NCI-H460 (cell line): Measurements from ENCODE around the gene SPA17. TPM values are rescaled to one million over a fixed set of nuclear protein-coding genes. Genes with fewer than 3 reads are reported as not detected.

Experiments
- DNase-seq: peaks from one replicate; pipeline ENCODE4 v3.0.0-alpha.2; 2016; ENCODE audit warnings: low read depth; ENCODE audit errors: extremely low read depth
- polyA plus RNA-seq: library from polyadenylated mRNA; depleted of rRNA; stranded (reverse); fragments of >200 nt; gene quantifications from 2 replicates; pipeline ENCODE4 v1.2.3, GENCODE V29; 2014; cell fraction: nucleus; rRNA removed
- total RNA-seq: library from RNA; depleted of rRNA; stranded (reverse); fragments of >200 nt; shearing (Covaris generic); gene quantifications from 2 replicates; pipeline ENCODE4 v1.2.3, GENCODE V29; 2014; rRNA removed

The SPA17 gene
- total RNA-seq, result 12.7 and 14.0 TPM in 2 replicates
- 1.8 and 7.6 TPM in 2 replicates for polyA plus RNA-seq

DNA sequence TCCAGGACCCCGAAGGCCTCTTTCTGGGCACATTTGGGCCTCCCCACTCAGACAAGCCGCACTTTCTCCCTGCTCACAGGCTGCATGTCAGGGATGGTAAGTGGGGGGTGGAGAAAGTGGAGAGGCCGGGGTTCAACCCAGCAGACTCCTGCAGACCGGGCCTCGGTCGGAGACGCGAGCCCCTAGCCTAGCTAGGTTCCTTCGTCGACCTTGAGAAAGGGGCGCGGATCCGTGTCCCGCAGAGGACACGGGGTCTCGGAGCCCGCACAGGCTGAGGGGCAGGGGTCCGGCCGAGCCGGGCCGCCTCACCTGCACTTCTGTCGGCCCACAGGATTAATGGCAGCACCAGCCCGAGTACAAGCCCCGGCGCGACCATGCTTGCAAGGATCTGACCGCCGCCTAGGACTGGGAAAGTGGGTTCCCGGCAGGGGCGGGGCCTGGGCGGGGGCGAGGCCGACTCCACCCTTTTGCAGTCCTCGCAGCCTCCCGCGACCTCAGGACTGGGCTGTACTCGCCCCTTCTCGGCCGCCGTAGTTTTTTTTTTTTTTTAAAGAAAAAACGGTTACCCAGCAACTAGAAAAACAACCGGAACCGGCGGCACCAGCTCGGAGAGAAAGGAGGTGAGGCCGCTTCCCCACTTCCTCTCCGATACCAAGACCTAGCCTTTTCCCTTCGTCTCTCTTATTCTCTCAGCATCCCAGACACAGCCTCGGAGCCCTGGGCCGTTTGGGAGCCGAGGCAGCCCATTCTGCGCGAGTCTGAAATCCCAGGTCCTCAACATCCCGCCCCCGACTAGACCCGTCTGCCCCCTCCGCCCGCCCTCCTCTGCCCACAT lies at the start of gene SPA17, which contains the start of gene SIAE:
TSS of gene SPA17 (plus strand) at position 572 of the 835 bp plus-strand sequence. CDS start 1,361 bp downstream, outside the sequence.
TSS of gene SIAE (minus strand) at position 407 of the 835 bp plus-strand sequence. CDS start at position 376, 31 bp downstream.
- peak; percentile 82 for DNase-seq

DNA sequence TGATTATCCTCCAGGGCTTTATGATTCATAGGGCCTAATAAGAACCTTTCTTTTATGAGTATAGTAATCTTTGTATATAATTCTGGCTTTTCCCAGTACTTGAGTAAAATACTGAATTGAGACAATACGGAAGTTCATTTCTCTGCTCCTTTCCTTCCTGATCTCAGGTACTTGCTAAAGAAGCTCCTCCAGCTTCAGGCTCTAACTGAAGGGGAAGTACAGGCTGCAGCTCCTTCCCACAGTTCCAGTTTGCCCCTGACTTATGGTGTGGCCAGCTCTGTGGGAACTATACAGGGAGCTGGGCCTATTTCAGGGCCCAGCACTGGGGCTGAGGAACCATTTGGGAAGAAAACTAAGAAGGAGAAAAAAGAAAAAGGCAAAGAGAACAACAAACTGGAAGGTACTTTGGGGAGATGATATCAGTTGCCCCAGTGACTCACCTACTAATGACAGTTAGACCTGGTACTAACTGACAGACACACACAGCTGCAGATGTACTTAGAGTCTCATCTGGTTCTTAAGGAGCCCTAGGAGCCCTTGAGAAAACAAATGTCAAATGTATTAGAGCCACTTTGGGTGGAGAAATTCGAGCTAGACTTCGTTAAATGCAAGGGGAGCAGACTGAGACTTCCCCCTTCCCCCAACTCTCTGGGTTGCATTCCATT lies 48.1 kb upstream of the SPA17 start:
- no peak for DNase-seq

DNA sequence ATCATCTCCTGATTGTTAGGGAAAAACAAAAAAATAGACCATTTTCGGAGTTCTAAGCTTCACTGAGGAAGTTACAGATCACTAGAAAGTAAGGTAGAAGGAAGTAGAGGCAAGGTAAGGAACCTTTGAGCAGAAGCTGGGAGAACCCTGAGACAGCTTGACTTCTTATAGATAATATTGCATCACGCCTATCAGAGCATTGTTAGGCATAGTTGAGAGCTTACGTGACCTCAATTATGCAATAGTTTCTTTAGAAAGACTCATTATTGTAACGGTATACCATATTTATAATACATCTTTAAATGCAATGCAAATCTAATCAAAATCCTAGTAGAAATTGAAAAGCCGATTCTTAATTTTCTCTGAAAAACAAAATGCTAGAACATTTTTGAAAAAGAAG lies 46.2 kb upstream of the SPA17 start:
- no peak for DNase-seq

DNA sequence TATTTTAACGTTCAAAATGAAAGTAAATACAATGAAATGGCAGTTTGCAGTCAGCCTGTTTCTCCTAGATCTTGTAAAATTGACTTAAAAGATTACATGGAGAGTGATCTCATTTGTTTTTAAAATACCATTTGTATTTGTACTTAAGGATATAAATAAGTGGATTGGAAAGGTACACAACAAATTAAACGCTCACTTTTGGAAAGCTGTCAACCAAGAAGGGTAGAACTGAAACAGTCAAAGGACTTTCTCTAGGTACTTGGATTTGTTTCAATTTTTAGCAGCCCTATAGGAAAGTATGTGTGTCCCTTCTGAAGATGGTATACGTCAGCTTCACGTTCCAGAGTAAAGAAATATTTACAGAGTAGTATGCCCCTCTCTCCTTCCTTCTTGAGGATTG lies 43.7 kb upstream of the SPA17 start:
- DNase-seq, result no peak

DNA sequence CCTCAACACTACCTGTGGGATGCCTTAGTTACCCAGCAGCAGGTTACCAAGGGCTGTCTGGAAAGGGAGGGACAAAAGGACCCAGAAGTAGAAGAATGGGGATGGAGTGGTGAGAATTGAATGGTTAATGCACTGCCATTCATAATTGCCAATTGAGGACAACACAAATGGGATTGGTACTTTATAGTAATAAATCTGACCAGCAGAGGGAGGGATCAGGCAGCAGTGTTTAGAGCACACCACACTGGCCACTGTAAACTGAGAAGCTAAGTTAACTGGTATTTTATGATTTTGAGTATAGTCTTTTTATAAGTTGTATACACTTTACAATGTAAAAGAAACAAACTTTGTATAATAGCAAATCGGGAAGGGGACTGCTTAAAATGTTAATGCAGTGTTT lies 40.3 kb upstream of the SPA17 start:
- no peak for DNase-seq

DNA sequence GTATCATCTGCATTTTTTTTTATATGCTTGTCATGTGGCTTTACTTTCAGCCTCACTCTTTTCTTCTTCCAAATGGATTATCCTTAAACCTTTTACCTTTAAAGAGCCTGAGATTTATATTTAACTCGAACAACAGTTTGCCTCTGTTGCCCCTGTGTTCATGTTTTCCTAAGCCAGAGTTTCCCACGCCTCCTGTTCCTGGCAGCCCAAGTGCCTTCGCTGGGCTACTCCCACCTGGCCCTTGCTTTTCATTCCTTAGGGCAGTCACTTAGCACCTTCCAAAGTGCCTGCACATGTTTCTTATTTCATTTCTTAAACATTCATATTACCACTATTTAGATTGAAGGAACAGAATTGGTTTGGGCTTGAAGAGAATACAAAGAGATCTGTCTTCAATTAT lies 37.8 kb upstream of the SPA17 start:
- DNase-seq, result no peak

DNA sequence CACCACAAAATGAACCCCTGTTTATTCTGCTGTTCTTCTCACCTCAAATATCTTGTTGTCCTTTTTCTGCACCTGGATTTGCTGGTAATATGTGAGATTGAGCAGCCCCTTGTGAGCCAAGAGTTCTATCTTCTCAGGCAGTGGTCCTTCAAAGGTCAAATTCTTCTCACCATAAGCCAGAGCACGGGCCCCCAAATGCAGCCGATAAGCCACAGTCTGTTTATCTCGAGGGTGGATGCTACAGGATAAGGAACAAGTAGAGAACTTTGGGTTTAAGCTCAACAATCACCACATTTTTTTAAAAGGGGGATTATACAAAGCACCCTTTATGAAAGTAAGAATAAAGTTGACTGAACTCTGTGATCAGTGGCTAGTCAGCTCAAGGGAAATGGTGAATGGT lies 35.2 kb upstream of the SPA17 start:
- DNase-seq, result no peak

DNA sequence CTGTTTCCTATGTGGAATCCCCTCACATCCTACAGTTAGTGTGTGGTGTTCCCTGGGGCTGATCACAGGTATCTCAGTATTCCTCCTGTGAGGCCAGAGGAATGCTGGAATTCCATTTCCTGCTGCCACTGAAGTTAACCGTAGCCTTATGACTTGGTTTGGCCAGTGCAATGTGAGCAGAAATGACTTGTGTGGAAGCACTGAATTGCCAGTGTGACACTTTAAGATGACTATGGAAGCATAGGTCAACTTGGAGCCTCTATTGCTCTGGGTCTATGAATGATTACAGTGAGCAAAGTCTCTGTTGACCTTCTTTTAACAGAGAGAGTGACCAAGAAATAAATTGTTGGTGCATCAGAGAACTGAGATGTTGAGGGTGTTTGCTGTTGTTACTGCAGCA lies 34.5 kb upstream of the SPA17 start:
- DNase-seq, result no peak

DNA sequence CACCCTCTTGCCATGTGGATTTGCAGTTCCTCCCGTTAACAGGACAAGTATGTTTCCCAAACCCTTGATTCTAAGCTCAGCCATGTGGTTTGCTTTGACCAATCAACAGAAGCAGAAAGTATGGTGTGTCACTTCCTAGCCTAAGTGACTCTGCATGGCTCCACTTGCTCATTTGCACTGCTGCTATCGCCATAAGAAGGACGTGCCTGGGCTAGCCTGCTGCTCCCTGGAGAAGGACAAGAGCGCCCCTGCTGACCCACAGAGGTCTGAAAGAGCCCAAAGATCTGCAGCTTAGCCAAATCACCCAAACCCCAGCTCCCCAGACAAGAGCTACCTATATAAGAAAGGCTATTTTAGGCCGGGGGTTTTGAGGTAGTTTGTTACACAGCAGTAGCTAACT lies 33.0 kb upstream of the SPA17 start:
- DNase-seq, result no peak

DNA sequence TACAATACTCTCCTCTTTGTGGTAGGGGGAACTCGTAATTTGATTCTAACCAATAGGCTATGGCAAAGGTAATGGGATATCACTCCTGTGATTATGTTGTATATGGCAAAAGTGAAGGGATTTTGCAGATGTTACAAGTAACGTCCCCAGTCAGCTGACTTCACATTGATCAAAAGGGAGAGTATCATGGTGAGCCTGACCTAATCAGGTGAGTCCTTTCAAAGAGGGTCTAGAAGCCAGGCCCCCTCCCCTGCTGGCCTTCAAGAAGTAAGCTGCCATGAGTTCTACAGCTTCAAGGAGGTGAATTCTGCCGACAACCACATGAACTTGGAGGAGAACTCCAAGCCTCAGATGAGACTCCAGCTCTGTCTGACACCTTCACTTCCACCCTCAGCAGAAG lies 31.1 kb upstream of the SPA17 start:
- no peak for DNase-seq

DNA sequence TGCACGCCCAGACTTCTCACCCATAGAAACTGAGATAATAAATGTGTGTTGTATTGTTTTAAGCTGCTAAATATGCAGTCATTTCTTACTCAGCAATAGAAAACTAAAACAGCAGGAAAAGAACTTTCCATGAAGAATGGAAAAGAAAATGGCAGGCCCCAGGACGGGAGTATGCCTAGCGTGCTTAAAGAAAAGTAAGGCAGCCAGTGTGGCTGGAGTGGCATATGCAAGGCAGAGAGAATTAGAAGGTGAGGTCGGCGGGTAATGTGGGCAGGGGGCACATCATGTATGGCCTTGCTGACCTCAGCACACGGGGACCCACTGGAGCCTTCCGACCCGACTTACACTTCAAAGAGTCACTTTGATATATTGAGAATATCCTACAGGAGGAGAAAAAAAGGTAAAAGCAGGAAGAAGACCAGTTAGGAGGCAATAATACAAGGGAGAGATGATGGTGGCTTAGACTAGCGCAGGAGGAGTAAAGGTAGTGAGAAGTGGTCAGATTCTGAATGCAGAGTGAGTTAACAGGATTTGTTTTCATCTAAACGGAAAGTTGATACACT lies 30.6 kb upstream of the SPA17 start:
- DNase-seq, result no peak

DNA sequence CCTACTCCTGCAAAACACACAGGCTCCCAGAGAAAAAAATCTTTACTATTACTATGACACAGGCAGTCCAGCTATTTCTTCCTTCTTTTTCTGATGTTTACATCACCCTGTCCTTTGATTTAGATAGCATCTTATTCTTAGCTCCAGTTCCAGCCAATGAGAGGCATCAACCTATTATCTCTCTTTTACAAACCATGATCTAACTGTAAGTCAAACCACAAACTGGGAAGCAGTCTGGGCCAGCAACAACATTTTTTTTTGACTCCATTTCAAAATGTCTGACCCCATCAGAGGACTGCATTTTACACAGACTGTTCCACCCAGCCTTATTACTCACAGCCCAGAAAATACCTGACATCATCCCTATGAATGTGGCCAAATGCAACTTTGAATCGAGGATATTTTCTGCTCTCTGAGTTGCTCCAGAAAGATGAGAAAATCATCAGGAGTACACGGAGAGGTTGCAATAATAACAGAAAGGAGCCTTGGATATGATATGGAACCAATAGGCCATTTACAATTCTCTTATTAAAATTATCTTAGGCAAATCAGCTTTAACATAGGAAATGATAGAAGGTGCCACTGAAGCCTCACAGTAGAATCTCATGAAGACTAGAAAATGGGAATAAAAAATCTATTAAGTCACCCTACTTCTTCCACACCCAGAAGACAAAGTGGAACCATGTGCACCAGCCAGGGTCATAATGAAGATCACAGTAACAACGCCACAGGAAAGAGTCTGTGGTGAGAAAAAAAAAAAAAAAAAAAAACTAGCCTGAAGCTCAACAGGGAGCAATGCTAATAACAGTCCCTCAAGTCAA lies 29.9 kb upstream of the SPA17 start:
- no peak for DNase-seq

DNA sequence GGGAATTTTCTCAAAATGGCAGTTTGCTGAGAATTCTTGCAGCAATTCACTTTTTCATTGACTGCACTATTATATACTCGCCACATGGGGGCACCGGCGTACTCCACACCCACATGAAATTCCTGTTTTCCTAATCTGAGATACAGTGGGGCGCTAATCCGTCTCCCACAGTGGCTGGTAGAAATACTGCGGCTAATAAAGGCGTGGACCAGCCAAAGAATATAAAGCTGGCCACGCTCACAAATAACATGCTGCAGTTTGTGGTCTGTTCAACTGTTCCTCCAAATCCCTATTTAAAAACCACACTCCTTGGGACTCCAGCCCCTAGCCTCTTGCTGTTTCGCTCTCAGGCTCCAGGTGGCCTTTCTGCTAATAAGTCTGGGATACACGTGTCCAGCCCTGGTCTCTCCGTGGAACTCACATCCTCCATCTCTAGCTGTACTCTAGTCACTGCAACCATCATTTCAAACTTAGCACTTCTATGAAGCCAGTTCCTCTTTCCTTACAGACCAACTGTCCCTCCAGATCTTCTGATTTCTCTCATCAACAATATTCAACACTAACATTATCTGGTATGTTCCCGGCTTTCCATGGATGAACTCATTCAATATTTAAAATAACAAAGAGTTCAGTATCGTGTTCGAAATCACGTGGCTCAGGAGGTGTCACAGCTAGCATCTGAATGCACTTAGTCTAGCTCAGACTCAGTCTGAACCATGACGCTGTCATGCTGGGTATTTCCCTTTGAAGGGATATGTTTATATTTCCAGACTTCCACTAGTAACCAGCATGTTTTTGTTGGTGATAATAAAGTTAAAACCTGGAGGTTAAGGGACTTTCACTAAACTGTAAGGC lies 29.1 kb upstream of the SPA17 start:
- peak; percentile 50 for DNase-seq

DNA sequence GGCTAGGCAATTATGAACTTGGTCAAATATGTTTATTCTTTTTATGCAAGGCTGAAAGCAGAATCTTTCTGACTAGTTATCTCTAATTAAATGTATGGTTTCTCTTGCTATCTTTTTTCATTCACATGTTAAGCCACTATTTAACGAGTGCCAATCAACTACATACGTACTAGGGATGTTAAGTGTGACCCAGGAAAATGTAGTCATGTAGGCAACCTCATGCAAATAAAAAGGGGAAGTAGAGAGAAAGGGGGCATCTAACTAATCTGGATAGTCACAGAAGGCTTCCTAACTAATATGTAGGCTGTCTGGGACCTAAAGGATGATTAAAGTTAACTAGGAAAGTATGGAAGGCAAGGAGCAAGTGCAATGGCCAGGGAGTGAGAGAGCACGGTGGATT lies 27.6 kb upstream of the SPA17 start:
- DNase-seq, result no peak

DNA sequence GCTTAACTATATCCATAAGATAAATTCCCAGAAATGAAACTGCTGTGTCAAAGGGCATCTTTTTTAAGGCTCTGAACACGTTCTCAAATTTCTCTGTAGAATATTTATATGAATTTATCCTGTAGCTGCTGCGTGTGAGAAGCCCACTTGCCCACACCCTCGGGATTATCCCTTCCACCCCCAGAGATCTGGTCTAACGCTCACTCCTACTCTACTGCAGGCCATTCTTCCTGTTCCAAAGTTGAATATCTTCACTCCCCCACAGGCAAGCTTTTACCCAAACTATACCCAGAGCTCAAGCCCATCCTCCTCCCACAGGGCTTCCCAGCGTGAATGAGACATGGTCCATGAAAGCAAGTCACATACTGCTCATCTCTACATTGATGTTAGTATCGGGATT lies 25.1 kb upstream of the SPA17 start:
- DNase-seq, result no peak

DNA sequence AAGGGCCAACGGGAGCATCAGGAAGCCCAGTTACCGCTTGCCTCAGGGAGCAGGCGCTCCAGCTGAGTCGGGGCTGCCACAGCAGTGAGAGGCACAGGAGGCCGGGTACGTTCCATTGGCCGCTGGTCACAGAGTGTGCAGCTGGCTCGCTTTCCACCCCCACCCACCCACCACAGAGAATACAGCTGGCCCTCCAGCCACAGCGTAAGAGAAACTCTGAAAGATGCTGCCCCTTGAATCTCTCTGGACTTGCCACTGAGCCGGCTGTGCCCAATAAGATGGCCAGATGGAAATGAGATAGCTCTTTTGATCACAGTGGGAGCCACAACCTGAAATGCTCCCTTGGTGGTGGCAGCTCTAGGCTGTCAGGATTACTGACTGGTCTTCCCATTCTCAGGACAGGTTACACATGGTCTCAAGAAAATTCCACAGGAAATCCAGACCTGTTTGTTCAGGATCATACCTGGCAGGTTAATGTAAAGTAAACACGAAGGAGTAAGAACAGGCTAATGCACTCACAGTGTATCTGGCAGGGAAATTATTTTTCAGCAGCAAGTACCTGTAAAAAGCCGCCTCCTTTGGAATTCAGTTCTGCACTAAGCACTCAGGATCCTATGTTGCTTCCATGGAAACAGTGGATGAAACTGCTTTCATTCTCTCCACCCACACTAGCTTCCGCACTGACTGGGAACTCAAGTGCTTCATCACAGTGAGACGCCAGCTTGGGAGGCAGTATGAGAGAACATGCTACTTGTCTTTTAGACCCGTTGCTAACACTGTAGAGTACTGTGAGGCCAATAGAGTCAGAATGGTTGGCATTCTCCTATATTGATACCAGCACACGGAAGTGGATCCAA lies 16.7 kb upstream of the SPA17 start:
- DNase-seq, result no peak

DNA sequence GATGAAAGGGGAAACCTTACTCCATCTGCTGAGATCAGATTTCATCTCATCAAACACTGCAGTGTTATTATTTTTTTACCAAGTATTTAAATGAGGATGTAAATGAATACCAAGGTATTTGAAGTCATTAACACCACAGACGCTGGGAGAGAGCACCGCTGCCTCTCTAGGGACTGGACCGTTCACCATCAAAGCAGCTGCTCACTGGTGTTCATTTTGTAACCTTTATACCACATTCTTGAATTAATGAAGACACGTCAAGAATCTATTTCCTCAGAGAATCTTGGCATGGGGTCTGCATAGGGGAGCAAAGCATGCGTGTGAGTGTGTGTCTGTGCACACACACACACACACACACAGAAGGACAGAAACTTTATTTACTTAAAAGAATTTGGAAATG lies 15.8 kb upstream of the SPA17 start:
- DNase-seq, result no peak

DNA sequence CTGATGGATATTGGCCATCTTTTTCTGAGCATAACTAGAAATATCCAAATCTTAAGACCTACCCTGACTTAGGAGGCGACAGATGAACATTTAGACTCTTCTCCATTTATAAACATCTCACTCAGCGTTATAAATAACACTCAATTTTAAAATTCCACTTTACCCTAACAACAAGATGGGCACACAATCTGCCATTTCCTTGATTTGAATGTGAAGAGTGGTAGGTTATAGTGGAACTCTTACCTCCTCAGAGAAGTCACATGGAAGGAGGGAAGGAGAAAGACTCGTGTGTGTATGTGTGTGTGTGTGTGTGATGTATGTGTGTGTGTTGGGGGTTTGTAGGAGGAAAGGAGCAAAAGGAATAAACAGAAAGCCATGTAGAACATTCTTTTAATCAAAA lies 15.2 kb upstream of the SPA17 start:
- DNase-seq, result no peak

DNA sequence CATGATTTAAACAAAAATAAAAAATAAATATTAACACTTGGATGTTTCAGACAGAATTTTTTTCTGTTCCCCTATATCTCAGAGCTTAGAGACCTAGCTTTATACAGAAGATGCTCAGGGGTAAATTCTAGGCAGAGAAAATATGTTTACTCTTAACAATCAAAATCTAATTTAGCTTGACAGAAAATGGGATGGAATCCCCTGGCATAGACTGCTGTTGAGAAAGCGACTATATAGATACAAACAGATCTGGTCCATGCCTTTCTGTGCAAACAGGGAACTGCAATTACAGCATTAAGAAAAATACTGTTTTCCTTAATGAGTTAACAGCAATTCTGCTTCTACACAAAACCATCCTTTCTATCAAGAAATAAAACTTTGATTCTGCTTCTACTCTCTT lies 14.7 kb upstream of the SPA17 start:
- no peak for DNase-seq
